GM23338 (cell line): ENCODE data around the gene YLPM1.

Experiments used
- EZH2 ChIP-seq: fragments of 200-600 bp; sonication (generic); IDR thresholded peaks from one replicate; pipeline ENCODE4 v1.8.0; 2017; ENCODE audit warnings: antibody characterized with exemption, mild to moderate bottlenecking, low read depth; ENCODE audit not compliant: unreplicated experiment
- EZH2phosphoT487 ChIP-seq: fragments of 200-600 bp; sonication (generic); IDR thresholded peaks from one replicate; pipeline ENCODE4 v1.8.1; 2018; ENCODE audit warnings: antibody characterized with exemption; ENCODE audit not compliant: unreplicated experiment
- POLR2AphosphoS5 ChIP-seq: IDR thresholded peaks from 2 replicates; pipeline ENCODE4 v1.6.1; 2016; ENCODE audit warnings: antibody characterized with exemption, low read depth
- TF ChIP-seq, protein P1 (sequence below): IDR thresholded peaks from 2 replicates; pipeline ENCODE4 v1.6.1; 2016; ENCODE audit warnings: antibody characterized with exemption
- TF ChIP-seq, protein P2 (sequence below), 2 experiments: fragments of 200-600 bp in 1 of 2; sonication (generic) in 1 of 2; conservative IDR thresholded peaks; 2 replicates each; pipeline versions ENCODE4 v1.5.1 to v1.6.1; 2016 to 2017; ENCODE audit warnings: antibody characterized with exemption in 2 of 2, low read depth in 2 of 2, mild to moderate bottlenecking in 2 of 2, moderate library complexity in 1 of 2
- TF ChIP-seq, protein P3 (sequence below): IDR thresholded peaks from one replicate; pipeline ENCODE4 v1.6.1; 2018; ENCODE audit warnings: antibody characterized with exemption; ENCODE audit not compliant: unreplicated experiment

DNA sequence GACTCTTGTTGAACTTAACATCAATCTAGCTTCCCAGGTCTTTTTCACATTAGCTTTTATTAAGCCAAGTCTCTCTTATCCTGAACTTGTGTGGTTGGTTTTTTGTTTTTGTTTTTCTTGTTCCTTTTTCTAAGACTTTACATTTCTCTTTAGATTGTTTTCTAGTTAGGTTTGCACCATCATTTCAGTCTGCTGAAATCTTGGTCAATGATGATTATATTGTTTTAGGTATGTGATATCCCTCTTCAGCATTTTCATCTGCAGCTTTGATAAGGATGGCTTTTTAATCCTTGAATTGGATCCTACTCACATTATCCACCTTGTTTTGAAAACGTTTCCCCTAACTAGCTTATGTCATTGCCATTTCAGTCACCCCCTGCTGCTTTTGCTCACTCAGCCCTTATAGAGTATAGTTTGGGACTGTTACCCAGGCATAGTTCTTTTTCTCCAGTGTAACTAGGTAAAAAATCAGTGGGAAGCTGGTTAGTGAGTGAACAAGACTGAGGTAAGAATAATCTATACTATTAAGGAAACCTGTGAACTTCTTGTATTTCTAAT is 22.0 kb downstream of the YLPM1 start:
- TF ChIP-seq, protein P1, sequence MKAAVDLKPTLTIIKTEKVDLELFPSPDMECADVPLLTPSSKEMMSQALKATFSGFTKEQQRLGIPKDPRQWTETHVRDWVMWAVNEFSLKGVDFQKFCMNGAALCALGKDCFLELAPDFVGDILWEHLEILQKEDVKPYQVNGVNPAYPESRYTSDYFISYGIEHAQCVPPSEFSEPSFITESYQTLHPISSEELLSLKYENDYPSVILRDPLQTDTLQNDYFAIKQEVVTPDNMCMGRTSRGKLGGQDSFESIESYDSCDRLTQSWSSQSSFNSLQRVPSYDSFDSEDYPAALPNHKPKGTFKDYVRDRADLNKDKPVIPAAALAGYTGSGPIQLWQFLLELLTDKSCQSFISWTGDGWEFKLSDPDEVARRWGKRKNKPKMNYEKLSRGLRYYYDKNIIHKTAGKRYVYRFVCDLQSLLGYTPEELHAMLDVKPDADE: no peak
- TF ChIP-seq, protein P2, sequence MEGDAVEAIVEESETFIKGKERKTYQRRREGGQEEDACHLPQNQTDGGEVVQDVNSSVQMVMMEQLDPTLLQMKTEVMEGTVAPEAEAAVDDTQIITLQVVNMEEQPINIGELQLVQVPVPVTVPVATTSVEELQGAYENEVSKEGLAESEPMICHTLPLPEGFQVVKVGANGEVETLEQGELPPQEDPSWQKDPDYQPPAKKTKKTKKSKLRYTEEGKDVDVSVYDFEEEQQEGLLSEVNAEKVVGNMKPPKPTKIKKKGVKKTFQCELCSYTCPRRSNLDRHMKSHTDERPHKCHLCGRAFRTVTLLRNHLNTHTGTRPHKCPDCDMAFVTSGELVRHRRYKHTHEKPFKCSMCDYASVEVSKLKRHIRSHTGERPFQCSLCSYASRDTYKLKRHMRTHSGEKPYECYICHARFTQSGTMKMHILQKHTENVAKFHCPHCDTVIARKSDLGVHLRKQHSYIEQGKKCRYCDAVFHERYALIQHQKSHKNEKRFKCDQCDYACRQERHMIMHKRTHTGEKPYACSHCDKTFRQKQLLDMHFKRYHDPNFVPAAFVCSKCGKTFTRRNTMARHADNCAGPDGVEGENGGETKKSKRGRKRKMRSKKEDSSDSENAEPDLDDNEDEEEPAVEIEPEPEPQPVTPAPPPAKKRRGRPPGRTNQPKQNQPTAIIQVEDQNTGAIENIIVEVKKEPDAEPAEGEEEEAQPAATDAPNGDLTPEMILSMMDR (conservative IDR thresholded peaks at IDR 0.05; ENCODE audit: low read depth in 2 of 2): no peak
- TF ChIP-seq POLR2AphosphoS5 (no peak), EZH2phosphoT487 (no peak), EZH2 (no peak)
- TF ChIP-seq, protein P3, sequence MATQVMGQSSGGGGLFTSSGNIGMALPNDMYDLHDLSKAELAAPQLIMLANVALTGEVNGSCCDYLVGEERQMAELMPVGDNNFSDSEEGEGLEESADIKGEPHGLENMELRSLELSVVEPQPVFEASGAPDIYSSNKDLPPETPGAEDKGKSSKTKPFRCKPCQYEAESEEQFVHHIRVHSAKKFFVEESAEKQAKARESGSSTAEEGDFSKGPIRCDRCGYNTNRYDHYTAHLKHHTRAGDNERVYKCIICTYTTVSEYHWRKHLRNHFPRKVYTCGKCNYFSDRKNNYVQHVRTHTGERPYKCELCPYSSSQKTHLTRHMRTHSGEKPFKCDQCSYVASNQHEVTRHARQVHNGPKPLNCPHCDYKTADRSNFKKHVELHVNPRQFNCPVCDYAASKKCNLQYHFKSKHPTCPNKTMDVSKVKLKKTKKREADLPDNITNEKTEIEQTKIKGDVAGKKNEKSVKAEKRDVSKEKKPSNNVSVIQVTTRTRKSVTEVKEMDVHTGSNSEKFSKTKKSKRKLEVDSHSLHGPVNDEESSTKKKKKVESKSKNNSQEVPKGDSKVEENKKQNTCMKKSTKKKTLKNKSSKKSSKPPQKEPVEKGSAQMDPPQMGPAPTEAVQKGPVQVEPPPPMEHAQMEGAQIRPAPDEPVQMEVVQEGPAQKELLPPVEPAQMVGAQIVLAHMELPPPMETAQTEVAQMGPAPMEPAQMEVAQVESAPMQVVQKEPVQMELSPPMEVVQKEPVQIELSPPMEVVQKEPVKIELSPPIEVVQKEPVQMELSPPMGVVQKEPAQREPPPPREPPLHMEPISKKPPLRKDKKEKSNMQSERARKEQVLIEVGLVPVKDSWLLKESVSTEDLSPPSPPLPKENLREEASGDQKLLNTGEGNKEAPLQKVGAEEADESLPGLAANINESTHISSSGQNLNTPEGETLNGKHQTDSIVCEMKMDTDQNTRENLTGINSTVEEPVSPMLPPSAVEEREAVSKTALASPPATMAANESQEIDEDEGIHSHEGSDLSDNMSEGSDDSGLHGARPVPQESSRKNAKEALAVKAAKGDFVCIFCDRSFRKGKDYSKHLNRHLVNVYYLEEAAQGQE: no peak
